HG03095 (cell line): ENCODE results near the gene TUBGCP5.

Experiments used
- ATAC-seq: cut with Tn5 transposase; IDR thresholded peaks from one replicate; pipeline ENCODE4 v1.9.1; 2021; ENCODE audit warnings: moderate library complexity; ENCODE audit not compliant: unreplicated experiment

Gene TUBGCP5

GRCh38 chr15:22954798-22955543 lies 84.4 kb downstream of the TUBGCP5 start:
- no peak for ATAC-seq

- no peak for ATAC-seq
Measured at GRCh38 chr15:22954326-22954725, 85.0 kb downstream of the TUBGCP5 start.

GRCh38 chr15:22952796-22953579 lies 86.4 kb downstream of the TUBGCP5 start:
- ATAC-seq: no peak

GRCh38 chr15:22951381-22952280 lies 87.7 kb downstream of the TUBGCP5 start:
- ATAC-seq: no peak

- ATAC-seq: no peak
Measured at GRCh38 chr15:22951031-22951380, 88.4 kb downstream of the TUBGCP5 start.

GRCh38 chr15:22950256-22950990 lies 88.9 kb downstream of the TUBGCP5 start:
- ATAC-seq: no peak
